Fibroblast of mammary gland (primary cell): ENCODE measurements around the gene PABPC1L.

Source experiments
- DNase-seq: peaks from one replicate; pipeline ENCODE4 v3.0.0-alpha.2; 2010; ENCODE audit warnings: low read depth
- H3K4me3 ChIP-seq: 2 replicates; pipeline ENCODE4 v1.5.1; 2011; ENCODE audit warnings: low read depth, mild to moderate bottlenecking, low read length, moderate library complexity; ENCODE audit not compliant: control insufficient read depth
- TF ChIP-seq, protein P1 (sequence below): conservative IDR thresholded peaks from 2 replicates; pipeline ENCODE4 v1.5.1; 2011; ENCODE audit warnings: low read depth, low read length, inconsistent platforms; ENCODE audit not compliant: control insufficient read depth, insufficient read depth

PABPC1L gene

DNA sequence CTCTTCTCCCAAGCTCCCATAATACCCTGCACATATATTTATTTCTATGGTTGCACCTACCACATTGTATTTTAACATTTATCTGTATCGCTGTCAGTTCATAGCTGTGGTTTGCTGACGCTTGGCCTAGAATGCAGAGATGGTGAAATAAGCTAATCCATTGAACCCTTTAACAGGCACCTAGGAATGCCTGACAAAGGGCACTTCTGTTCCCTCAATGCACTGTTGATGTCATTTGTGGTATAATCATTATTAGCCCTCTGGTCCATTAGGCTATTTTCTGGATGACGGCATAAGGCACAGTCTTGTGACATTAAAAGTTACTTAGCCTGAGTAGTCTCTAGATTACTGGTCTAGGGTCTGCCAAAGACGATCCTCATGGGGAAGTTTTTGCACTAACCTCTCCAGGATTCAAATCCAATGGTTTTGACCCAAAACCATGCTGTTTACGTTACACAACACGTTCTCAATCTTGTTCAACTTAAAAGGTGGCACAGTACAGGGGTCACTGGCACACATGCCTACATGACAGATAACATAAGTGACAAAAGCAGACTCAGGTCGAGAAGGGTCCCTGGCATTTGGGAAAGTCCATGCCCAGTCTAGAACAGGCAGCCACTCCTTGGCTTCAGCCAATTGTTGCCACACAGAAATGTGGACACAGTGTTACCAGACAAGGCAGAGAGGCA lies 26.5 kb upstream of the PABPC1L start:
- H3K4me3 ChIP-seq: no peak overlapping the region
- DNase-seq: no peak

DNA sequence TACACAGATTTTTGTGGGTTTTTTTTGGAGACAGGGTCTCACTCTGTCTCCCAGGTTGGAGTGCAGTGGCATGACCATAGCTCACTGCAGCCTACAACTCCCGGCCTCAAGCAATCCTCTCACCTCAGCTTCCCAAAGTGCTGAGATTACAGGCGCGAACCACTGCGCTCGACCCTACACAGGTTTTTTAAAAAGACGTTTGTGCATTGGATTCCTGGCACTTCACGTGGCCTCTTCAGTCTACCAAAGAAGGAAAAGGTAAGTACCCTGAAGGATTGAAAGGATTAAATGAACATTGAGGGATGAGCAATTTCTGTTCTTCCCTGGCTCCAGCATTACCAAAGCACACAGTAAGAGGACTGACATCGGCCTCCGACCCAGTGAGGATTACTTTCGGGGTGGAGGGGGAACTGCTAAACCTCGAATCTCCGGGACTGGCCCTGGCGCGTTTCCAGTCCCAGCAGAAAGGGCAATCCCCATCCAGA lies 24.9 kb upstream of the PABPC1L start:
- TF ChIP-seq, protein P1, sequence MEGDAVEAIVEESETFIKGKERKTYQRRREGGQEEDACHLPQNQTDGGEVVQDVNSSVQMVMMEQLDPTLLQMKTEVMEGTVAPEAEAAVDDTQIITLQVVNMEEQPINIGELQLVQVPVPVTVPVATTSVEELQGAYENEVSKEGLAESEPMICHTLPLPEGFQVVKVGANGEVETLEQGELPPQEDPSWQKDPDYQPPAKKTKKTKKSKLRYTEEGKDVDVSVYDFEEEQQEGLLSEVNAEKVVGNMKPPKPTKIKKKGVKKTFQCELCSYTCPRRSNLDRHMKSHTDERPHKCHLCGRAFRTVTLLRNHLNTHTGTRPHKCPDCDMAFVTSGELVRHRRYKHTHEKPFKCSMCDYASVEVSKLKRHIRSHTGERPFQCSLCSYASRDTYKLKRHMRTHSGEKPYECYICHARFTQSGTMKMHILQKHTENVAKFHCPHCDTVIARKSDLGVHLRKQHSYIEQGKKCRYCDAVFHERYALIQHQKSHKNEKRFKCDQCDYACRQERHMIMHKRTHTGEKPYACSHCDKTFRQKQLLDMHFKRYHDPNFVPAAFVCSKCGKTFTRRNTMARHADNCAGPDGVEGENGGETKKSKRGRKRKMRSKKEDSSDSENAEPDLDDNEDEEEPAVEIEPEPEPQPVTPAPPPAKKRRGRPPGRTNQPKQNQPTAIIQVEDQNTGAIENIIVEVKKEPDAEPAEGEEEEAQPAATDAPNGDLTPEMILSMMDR: no peak
- no peak for DNase-seq
- H3K4me3 ChIP-seq: peak overlapping the region; percentile 53

More for the DNA sequence above, 26.5 kb upstream of the PABPC1L start:
- TF ChIP-seq, protein P1: no peak

DNA sequence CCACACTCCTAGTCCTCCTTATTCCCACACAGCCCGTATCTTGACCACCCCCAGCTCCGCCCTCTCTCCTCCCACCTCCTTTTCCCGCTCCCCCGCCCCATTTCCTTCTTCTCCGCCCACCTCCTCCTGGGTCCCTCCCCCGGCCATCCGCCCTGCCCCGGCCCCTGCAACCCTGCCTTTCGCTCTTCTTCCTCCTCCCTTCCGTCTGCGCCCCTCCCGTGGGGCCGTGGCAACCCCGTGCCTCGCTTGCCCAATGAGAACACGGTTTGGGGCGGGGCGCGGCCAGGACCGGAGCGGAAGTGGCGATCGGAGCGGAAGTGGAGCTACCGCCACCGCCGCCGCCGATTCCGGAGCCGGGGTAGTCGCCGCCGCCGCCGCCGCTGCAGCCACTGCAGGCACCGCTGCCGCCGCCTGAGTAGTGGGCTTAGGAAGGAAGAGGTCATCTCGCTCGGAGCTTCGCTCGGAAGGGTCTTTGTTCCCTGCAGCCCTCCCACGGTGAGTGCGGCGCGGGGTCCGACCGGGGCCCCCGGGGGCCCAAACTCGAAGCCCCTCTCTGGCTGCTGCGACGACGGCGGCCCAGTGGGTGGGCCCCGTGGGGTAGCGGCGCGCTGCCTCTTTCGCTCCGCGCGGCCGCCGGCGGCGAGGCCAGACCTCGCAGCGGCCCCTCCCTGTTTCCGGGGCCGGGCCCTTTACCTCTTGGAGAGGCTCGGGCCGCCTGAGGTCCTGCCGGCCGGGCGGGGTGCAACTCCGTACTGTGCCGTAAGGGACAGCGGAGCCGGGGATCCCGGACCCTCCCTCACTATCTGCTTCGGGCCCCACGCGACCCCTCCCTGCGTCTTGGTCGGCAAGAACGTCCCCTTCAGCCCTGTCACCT lies 24.2 kb upstream of the PABPC1L start, which contains the start of gene YWHAB:
Gene YWHAB, plus strand, starts transcription at position 314 of the 874 bp plus-strand sequence. CDS start 15,829 bp downstream, outside the sequence.
- peak within 1 kb of the TSS; percentile 97 for H3K4me3 ChIP-seq
- TF ChIP-seq, protein P1: no peak
- peak; percentile 93 for DNase-seq

DNA sequence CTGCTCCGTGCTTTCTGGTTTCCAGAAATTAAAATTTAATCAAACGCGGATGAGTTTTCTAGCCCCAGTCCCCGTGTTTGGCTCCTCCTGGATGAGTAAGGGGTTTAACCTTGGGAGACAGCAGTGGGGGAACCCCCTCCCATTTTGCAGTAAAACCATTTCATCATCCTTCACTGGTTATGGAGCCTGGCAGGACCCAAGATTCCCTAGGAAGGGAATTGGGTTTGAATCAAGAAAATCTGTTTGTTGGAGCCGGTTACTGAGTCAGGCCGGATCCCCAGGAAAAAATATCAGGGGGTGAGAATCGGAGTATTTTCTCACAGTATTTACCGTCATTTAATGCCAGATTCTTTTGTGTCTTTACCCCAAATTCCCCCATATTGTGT lies 23.6 kb upstream of the PABPC1L start:
- no peak for DNase-seq
- TF ChIP-seq, protein P1: no peak
- peak overlapping the region; percentile 97 for H3K4me3 ChIP-seq

DNA sequence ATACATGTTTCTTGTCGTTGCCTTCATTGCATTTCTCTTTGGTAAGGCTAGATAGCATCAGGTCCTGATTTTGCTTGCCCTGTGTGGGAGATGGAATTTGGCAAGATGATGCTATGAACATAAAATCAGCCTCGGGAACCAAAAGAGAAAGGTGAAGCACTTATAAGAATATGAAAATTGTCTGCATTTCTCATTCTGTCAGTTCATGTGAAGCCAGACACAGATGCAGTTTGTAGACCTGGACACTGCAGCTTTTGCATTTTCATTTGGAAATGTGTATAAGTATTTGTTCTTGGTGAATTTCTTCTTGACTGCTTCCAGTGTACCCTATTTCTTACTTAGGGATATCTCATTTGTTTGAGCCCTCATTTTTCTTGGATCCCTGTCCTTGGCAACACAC lies 23.0 kb upstream of the PABPC1L start:
- DNase-seq: no peak
- TF ChIP-seq, protein P1: no peak
- peak overlapping the region; percentile 97 for H3K4me3 ChIP-seq

DNA sequence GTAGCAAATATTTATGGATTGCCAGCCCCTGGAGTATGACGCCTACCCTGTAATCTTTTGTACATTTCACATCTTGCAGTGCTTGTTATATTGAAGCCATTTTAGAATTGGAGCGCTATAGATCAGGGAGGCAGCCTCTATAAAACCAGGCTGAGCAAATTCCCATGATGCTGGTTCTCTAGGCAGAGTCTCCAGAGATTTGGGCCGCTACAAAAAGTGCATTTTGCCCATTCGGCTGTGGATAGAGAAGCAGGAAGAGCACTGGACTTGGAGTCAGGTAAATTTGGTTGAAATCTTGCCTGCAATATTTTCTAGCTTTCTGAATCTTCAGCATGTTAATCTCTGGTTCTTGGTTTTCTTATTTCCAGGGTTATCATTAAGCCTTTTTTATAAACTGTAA lies 22.4 kb upstream of the PABPC1L start:
- no peak for DNase-seq
- TF ChIP-seq, protein P1: no peak
- H3K4me3 ChIP-seq: peak overlapping the region; percentile 97
